K562 (cell line): Measurements from ENCODE around the gene ZDHHC11. TPM values are rescaled to one million over a fixed set of nuclear protein-coding genes. Genes with fewer than 3 reads are reported as not detected.
"Not testable (repeated sequence)": the region's sequence is repeated elsewhere in the genome, so short reads cannot be mapped to it uniquely, and the experiment has no call there.

Source experiments
- ATAC-seq: fragments of 200-7000 bp; cut with Tn5 transposase; 3 replicates; pipeline ENCODE4 v1.9.1; 2020; ENCODE audit warnings: moderate library complexity
- BruUV-seq: library from RNA; stranded (reverse); fragments of 400-500 nt; replicated peaks from 2 replicates; lab custom pipeline; 2021; lab: Mats Ljungman, UMichigan
- CTCF ChIA-PET: fragments of 300-600 bp; formaldehyde crosslinking; extraction: SDS; loops from one replicate; lab custom pipeline; 2021; ENCODE audit warnings: low intra/inter-chr PET ratio; lab: Yijun Ruan, JAX
- POLR2A ChIA-PET: fragments of 300-600, 350-650 bp; sonication (Branson Sonifier 250); formaldehyde crosslinking; extraction: SDS; loops from one replicate; lab custom pipeline; 2021; ENCODE audit warnings: antibody characterized with exemption, inconsistent platforms; lab: Yijun Ruan, JAX
- DNase-seq, 4 experiments: peaks; one replicate each; pipeline versions ENCODE4 v3.0.0 to v3.0.0-alpha.2; 2011 to 2018; ENCODE audit warnings: low spot score in 3 of 4, mixed read lengths in 3 of 4; ENCODE audit errors: extremely low read depth in 1 of 4
- FAIRE-seq: peaks from 2 replicates; lab custom pipeline; 2011; peaks lifted over from hg19 to GRCh38; lab: Jason Lieb, UNC
- H2AFZ ChIP-seq: 2 replicates; pipeline ENCODE4 v1.6.0; 2011; ENCODE audit warnings: low read depth, low read length, control low read depth, inconsistent platforms
- H3K27ac ChIP-seq: fragments of 200-600 bp; 3 replicates; pipeline ENCODE4 v1.8.0; 2011; ENCODE audit warnings: low read depth, mild to moderate bottlenecking, control low read depth, inconsistent platforms, low read length, moderate library complexity, mixed read lengths; ENCODE audit errors: extremely low read depth
- H3K27me3 ChIP-seq, 2 experiments: fragments of 300-600 bp in 1 of 2; 2 replicates in 1 of 2; 3 replicates in 1 of 2; pipeline versions ENCODE4 v1.6.0 to v1.8.0; 2011; ENCODE audit warnings: inconsistent platforms in 2 of 2, low read length in 2 of 2, mild to moderate bottlenecking in 1 of 2, mixed read lengths in 1 of 2, moderate library complexity in 1 of 2; ENCODE audit not compliant: control insufficient read depth in 2 of 2, insufficient read depth in 2 of 2
- H3K36me3 ChIP-seq: fragments of 300-600 bp; 3 replicates; pipeline ENCODE4 v1.8.0; 2011; ENCODE audit warnings: mild to moderate bottlenecking, low read length, inconsistent platforms; ENCODE audit not compliant: control insufficient read depth, insufficient read depth
- H3K4me1 ChIP-seq, 2 experiments: fragments of 200-600 bp in 1 of 2; replicated peaks in 1 of 2; 2 replicates in 1 of 2; 3 replicates in 1 of 2; pipeline versions ENCODE4 v1.5.1 to v1.8.0; 2011; ENCODE audit warnings: inconsistent platforms in 2 of 2, low read length in 2 of 2, mild to moderate bottlenecking in 1 of 2, mixed read lengths in 1 of 2, moderate library complexity in 1 of 2; ENCODE audit not compliant: control insufficient read depth in 2 of 2, insufficient read depth in 2 of 2
- H3K4me2 ChIP-seq: 2 replicates; pipeline ENCODE4 v1.6.1; 2011; ENCODE audit warnings: low read length, control low read depth, inconsistent platforms, mixed read lengths; ENCODE audit not compliant: insufficient read depth
- H3K4me3 ChIP-seq: fragments of 200-600 bp; sonication (generic), shearing (Covaris generic); 2 replicates; pipeline ENCODE4 v1.5.1; 2016; ENCODE audit warnings: control low read depth, inconsistent platforms
- H3K79me2 ChIP-seq: fragments of 200-600 bp; 3 replicates; pipeline ENCODE4 v1.8.0; 2011; ENCODE audit warnings: low read length, inconsistent platforms; ENCODE audit not compliant: control insufficient read depth, insufficient read depth
- H3K9ac ChIP-seq, 2 experiments: 2 replicates each; pipeline versions ENCODE4 v1.6.0 to v1.6.1; 2011; ENCODE audit warnings: low read depth in 2 of 2, low read length in 2 of 2, control low read depth in 1 of 2, inconsistent platforms in 1 of 2, mild to moderate bottlenecking in 1 of 2, mixed read lengths in 1 of 2; ENCODE audit not compliant: insufficient read depth in 1 of 2
- H3K9me1 ChIP-seq: one replicate; pipeline ENCODE4 v1.6.0; 2011; ENCODE audit warnings: inconsistent platforms, mild to moderate bottlenecking, low read length, moderate library complexity; ENCODE audit not compliant: control insufficient read depth, insufficient read depth
- H3K9me3 ChIP-seq: replicated peaks from 2 replicates; pipeline ENCODE4 v1.5.1; 2011; ENCODE audit warnings: low read depth, low read length, inconsistent platforms; ENCODE audit not compliant: control insufficient read depth, insufficient read depth
- H4K20me1 ChIP-seq: replicated peaks from 2 replicates; pipeline ENCODE4 v1.6.1; 2011; ENCODE audit warnings: low read length, inconsistent platforms, mixed read lengths; ENCODE audit not compliant: control insufficient read depth, insufficient read depth
- IFI16 ChIP-seq: fragments of 250-450 bp; sonication (Bioruptor Pico); IDR thresholded peaks from 2 replicates; pipeline ENCODE4 v2.1.2; 2022; ENCODE audit warnings: mild to moderate bottlenecking, inconsistent platforms
- ILK ChIP-seq: fragments of 450-650 bp; IDR thresholded peaks from 2 replicates; pipeline ENCODE4 v1.6.1; 2016; ENCODE audit warnings: missing genetic modification characterization, low read depth, mild to moderate bottlenecking, missing compliant biosample characterization, moderate library complexity, borderline replicate concordance
- MAFG ChIP-seq: fragments of 450-650 bp; conservative IDR thresholded peaks from 2 replicates; pipeline ENCODE4 v1.6.1; 2016; ENCODE audit warnings: missing genetic modification characterization, missing compliant biosample characterization
- PHF8 ChIP-seq: fragments of 200-600 bp; sonication (generic); IDR thresholded peaks from 2 replicates; pipeline ENCODE4 v1.6.1; 2012; ENCODE audit warnings: mixed run types, mild to moderate bottlenecking, inconsistent platforms, low read length, moderate library complexity, borderline replicate concordance
- TAF9B ChIP-seq: fragments of 450-650 bp; IDR thresholded peaks from 2 replicates; pipeline ENCODE4 v1.6.1; 2018; ENCODE audit warnings: mild to moderate bottlenecking; ENCODE audit not compliant: partially characterized antibody
- TBP ChIP-seq: optimal IDR thresholded peaks from 2 replicates; pipeline ENCODE3; 2011; ENCODE audit warnings: low read depth, low read length, improper control_type of control experiment
- TSHZ1 ChIP-seq: fragments of 250-450 bp; sonication (Bioruptor Pico); IDR thresholded peaks from 2 replicates; pipeline ENCODE4 v1.4.0; 2020; ENCODE audit warnings: mild to moderate bottlenecking, moderate library complexity
- ZNF57 ChIP-seq: fragments of 450-650 bp; formaldehyde crosslinking; IDR thresholded peaks from 2 replicates; pipeline ENCODE4 v1.4.0; 2020; ENCODE audit warnings: mild to moderate bottlenecking, moderate library complexity
- WGBS: fragments of 100-300 bp; shearing (Covaris generic); methylation state at CpG from one replicate; pipeline ENCODE4 v1.1.6; 2016; ENCODE audit warnings: low coverage, mixed read lengths; ENCODE audit not compliant: insufficient coverage; ENCODE audit errors: missing lambda C conversion rate; 5-methylcytosine and 5-hydroxymethylcytosine counted together
- in situ Hi-C: fragments of 300-500 bp; cut with MboI; formaldehyde crosslinking; loops from 4 replicates; pipeline ENCODE4 v1.15.0; 2018; ENCODE audit warnings: inconsistent platforms, mixed read lengths
- intact Hi-C: fragments of 100-400 bp; cut with micrococcal nuclease; formaldehyde crosslinking; loops from 2 replicates; pipeline ENCODE4 v1.14.2; 2022
- polyA plus RNA-seq, 8 experiments: library from polyadenylated mRNA; depleted of rRNA in 4 of 8; stranded (reverse) in 5 of 8; unstranded in 3 of 8; fragments of >200 nt; fragmentation: Nextera tagmentation in 2 of 8; fragmentation: Illumina TruSeq in 1 of 8; extraction: Ambion mirVana in 2 of 8; extraction: Trizol in 1 of 8; gene quantifications; 2 replicates each; pipeline versions ENCODE4 v1.2.1 to v1.2.3, GENCODE V29; 2011 to 2014; ENCODE audit warnings: inconsistent platforms in 1 of 8, missing spikeins in 1 of 8
- total RNA-seq, 7 experiments: library from RNA; depleted of rRNA in 6 of 7; stranded (reverse); fragments of >200 nt in 6 of 7; fragmentation: Illumina TruSeq in 2 of 7; extraction: Trizol in 2 of 7; gene quantifications; 2 replicates each; pipeline versions ENCODE4 v1.2.1 to v1.2.3, GENCODE V29; 2011 to 2021; ENCODE audit warnings: low replicate concordance in 1 of 7

The ZDHHC11 gene
- total and polyA plus RNA-seq, 9 of the 15 experiments (the other 6 are each of a cell fraction or from before 2014, with no cell fraction given) = 0.07 to 2.3 (median 0.52) TPM

- H3K9ac ChIP-seq, BruUV-seq, H3K27ac ChIP-seq, H3K4me2 ChIP-seq, intact Hi-C loops, H3K36me3 ChIP-seq, H3K4me3 ChIP-seq, H2AFZ ChIP-seq, DNase-seq, ATAC-seq, FAIRE-seq, H3K9me3 ChIP-seq, H3K9me1 ChIP-seq, CTCF ChIA-PET, H4K20me1 ChIP-seq, H3K79me2 ChIP-seq, H3K4me1 ChIP-seq: not testable (repeated sequence)
- H3K27me3 ChIP-seq = peaks cover 7 to 19% of the 10 kb centered on the region in 2 experiments; a peak in 4 of 5 replicates
- WGBS = 0% methylated on average over 5 of the region's 8 CpGs
- POLR2A ChIA-PET = interaction anchor here (0.6 kb wide), 1 partner anchor 598 kb away, joined by 3 read pairs; no protein-coding TSS in a partner anchor
- in situ Hi-C loops = loop anchor here (10.0 kb wide), 1 partner anchor 93 kb away; no protein-coding TSS in a partner anchor
Measured at GRCh38 chr5:751992-752391, 98.8 kb downstream of the ZDHHC11 start.

- FAIRE-seq (no peak), ATAC-seq (no peak), DNase-seq (no peak)
- 1% methylated on average over 10 of the region's 13 CpGs for WGBS
- CTCF ChIA-PET = no interaction called here
- intact Hi-C loops (no loop called here), in situ Hi-C loops (loop anchor here (10.0 kb wide), 1 partner anchor 93 kb away; no protein-coding TSS in a partner anchor)
- H3K4me3 ChIP-seq = no peak overlapping the region
- POLR2A ChIA-PET = interaction anchor here (0.6 kb wide), 1 partner anchor 598 kb away, joined by 3 read pairs; no protein-coding TSS in a partner anchor
- no peaks in the 10 kb centered on the region for H3K9me1 ChIP-seq
- H3K27me3 ChIP-seq = peaks cover 5 to 15% of the 10 kb centered on the region in 2 experiments; a peak in 4 of 5 replicates
- no peak overlapping the region for H3K27ac ChIP-seq
- H3K4me2 ChIP-seq = no peak overlapping the region
- H3K36me3 ChIP-seq = no peaks in the 10 kb centered on the region
- no peak overlapping the region for H2AFZ ChIP-seq
- H4K20me1 ChIP-seq = 0 out of 2 replicates have a peak, but pooled peaks cover 4% of the 10 kb centered on the region
- H3K9ac ChIP-seq = no peak overlapping the region
- no TSS peak for BruUV-seq
- no peaks in the 10 kb centered on the region for H3K9me3 ChIP-seq
- H3K4me1 ChIP-seq = 0 out of 5 replicates have a peak, but pooled peaks cover 0 to 3% of the 10 kb centered on the region in 2 experiments
- no peaks in the 10 kb centered on the region for H3K79me2 ChIP-seq
- TF ChIP-seq ILK (tag) = no peak
- TF ChIP-seq PHF8 = no peak
- no peak for TF ChIP-seq TAF9B
- TF ChIP-seq TBP = no peak
- TF ChIP-seq IFI16 = no peak
- TF ChIP-seq TSHZ1 (CRISPR knock-in tag) = no peak
- TF ChIP-seq MAFG (tag) = no peak
- no peak for TF ChIP-seq ZNF57 (CRISPR knock-in tag)
Measured at GRCh38 chr5:751496-751895, 99.3 kb downstream of the ZDHHC11 start.
